MM.1S (cell line): ENCODE data around the gene HDAC3.
A peak's percentile ranks its signal among the peaks of the same experiment; 100 is the strongest.
"Not testable (repeated sequence)": the region's sequence is repeated elsewhere in the genome, so short reads cannot be mapped to it uniquely, and the experiment has no call there.

ENCODE experiments used
- DNase-seq: peaks from one replicate; pipeline ENCODE4 v3.0.0-alpha.2; 2015
- H2AFZ ChIP-seq: fragments of 300-600 bp; sonication (generic); 2 replicates; pipeline ENCODE4 v1.6.0; 2016; ENCODE audit warnings: antibody characterized with exemption, low read length
- H3F3A ChIP-seq: fragments of 300-600 bp; sonication (generic); 2 replicates; pipeline ENCODE4 v1.6.1; 2016; ENCODE audit warnings: mild to moderate bottlenecking, antibody characterized with exemption, low read length, moderate library complexity, mixed read lengths; ENCODE audit not compliant: insufficient read depth
- H3K27ac ChIP-seq: fragments of 300-600 bp; sonication (generic); 2 replicates; pipeline ENCODE4 v1.5.1; 2016; ENCODE audit warnings: mild to moderate bottlenecking, low read length
- H3K27me3 ChIP-seq: fragments of 300-600 bp; sonication (generic); replicated peaks from 2 replicates; pipeline ENCODE4 v1.6.0; 2016; ENCODE audit warnings: low read length; ENCODE audit not compliant: insufficient read depth
- H3K36me3 ChIP-seq: fragments of 300-600 bp; sonication (generic); replicated peaks from 2 replicates; pipeline ENCODE4 v1.6.1; 2016; ENCODE audit warnings: mild to moderate bottlenecking, low read length, mixed read lengths; ENCODE audit not compliant: insufficient read depth
- H3K4me1 ChIP-seq: fragments of 300-600 bp; sonication (generic); 2 replicates; pipeline ENCODE4 v1.6.1; 2016; ENCODE audit warnings: low read length, mixed read lengths
- H3K4me2 ChIP-seq: fragments of 300-600 bp; sonication (generic); 2 replicates; pipeline ENCODE4 v1.6.0; 2016; ENCODE audit warnings: low read depth, low read length
- H3K4me3 ChIP-seq: fragments of 300-600 bp; sonication (generic); 2 replicates; pipeline ENCODE4 v1.5.1; 2016; ENCODE audit warnings: low read length, mixed read lengths
- H3K79me2 ChIP-seq: fragments of 300-600 bp; sonication (generic); 2 replicates; pipeline ENCODE4 v1.6.1; 2016; ENCODE audit warnings: mixed run types, low read length, mixed read lengths
- H3K9ac ChIP-seq: fragments of 300-600 bp; sonication (generic); 2 replicates; pipeline ENCODE4 v1.6.1; 2016; ENCODE audit warnings: low read length, mixed read lengths
- H3K9me2 ChIP-seq: fragments of 300-600 bp; sonication (generic); replicated peaks from 2 replicates; pipeline ENCODE4 v1.6.1; 2016; ENCODE audit warnings: mild to moderate bottlenecking, low read length, mixed read lengths; ENCODE audit not compliant: insufficient read depth
- H3K9me3 ChIP-seq: fragments of 300-600 bp; sonication (generic); replicated peaks from 2 replicates; pipeline ENCODE4 v1.6.1; 2016; ENCODE audit warnings: mild to moderate bottlenecking, low read length, mixed read lengths; ENCODE audit not compliant: insufficient read depth
- H4K20me1 ChIP-seq: fragments of 300-600 bp; sonication (generic); 2 replicates; pipeline ENCODE4 v1.6.1; 2016; ENCODE audit warnings: mild to moderate bottlenecking, low read length, moderate library complexity, mixed read lengths; ENCODE audit not compliant: insufficient read depth
- EZH2 ChIP-seq: fragments of 300-600 bp; sonication (generic); optimal IDR thresholded peaks from 2 replicates; pipeline ENCODE3; 2017; ENCODE audit warnings: low read depth, mild to moderate bottlenecking, antibody characterized with exemption, low read length, mixed read lengths
- EZH2phosphoT487 ChIP-seq: fragments of 300-600 bp; sonication (generic); IDR thresholded peaks from 2 replicates; pipeline ENCODE4 v1.6.1; 2018; ENCODE audit warnings: antibody characterized with exemption, low read length
- TF ChIP-seq, protein P1 (sequence below): fragments of 300-600 bp; sonication (generic); IDR thresholded peaks from 2 replicates; pipeline ENCODE4 v1.5.1; 2016; ENCODE audit warnings: antibody characterized with exemption, low read length, mixed read lengths

Gene HDAC3

DNA sequence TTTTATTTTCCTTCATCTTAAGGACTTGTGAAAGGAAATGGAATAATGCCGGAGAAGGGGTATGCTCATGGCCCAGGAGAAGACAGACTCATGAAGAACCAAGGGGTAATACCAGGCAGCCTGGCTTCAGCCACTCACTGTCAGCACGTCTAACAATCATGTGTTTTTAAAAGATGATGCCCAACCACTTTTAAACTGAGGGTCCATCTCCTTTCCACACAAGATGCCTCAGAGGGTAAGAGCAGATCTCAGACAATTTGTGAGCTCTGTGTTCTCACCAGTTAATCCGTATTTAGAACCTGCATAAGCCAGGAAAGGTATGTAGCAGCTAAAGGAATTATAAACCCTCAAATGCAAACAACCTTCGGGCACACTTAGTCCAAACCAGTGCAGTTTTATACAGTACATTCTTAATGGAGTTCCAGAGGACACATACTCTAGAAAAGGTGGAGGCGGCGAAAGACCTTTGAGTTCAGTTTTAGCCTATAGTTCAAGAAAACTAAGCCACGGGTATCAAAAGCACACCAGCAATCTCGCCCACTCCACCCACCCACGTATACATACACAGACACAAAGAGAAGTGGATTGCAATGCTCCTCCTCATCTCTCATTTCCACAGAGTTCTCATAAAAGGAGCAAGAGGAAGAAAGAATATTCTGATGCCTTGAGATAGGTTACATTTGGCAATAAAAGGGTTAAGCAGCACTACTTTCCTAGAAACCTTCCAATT is 20.5 kb downstream of the HDAC3 start:
- peaks cover 11% of the 10 kb centered on the region; the same call in 1 of the 2 replicates for H3F3A ChIP-seq
- no peaks in the 10 kb centered on the region; the same call in 1 of the 2 replicates for H4K20me1 ChIP-seq
- H3K27me3 ChIP-seq: no peaks in the 10 kb centered on the region
- H3K36me3 ChIP-seq: 0 out of 2 replicates have a peak, but pooled peaks cover 3% of the 10 kb centered on the region
- no peak overlapping the region for H3K4me3 ChIP-seq
- TF ChIP-seq, protein P1, sequence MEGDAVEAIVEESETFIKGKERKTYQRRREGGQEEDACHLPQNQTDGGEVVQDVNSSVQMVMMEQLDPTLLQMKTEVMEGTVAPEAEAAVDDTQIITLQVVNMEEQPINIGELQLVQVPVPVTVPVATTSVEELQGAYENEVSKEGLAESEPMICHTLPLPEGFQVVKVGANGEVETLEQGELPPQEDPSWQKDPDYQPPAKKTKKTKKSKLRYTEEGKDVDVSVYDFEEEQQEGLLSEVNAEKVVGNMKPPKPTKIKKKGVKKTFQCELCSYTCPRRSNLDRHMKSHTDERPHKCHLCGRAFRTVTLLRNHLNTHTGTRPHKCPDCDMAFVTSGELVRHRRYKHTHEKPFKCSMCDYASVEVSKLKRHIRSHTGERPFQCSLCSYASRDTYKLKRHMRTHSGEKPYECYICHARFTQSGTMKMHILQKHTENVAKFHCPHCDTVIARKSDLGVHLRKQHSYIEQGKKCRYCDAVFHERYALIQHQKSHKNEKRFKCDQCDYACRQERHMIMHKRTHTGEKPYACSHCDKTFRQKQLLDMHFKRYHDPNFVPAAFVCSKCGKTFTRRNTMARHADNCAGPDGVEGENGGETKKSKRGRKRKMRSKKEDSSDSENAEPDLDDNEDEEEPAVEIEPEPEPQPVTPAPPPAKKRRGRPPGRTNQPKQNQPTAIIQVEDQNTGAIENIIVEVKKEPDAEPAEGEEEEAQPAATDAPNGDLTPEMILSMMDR: no peak
- TF ChIP-seq EZH2 (no peak), EZH2phosphoT487 (no peak)
- no peak overlapping the region for H3K27ac ChIP-seq
- peaks cover 15% of the 10 kb centered on the region for H3K4me1 ChIP-seq
- no peak overlapping the region for H2AFZ ChIP-seq
- no peaks in the 10 kb centered on the region for H3K9me2 ChIP-seq
- H3K9me3 ChIP-seq: no peaks in the 10 kb centered on the region
- H3K9ac ChIP-seq: no peak overlapping the region
- peak overlapping the region; percentile 77 for H3K4me2 ChIP-seq
- H3K79me2 ChIP-seq: peaks cover 74% of the 10 kb centered on the region
- DNase-seq: no peak

DNA sequence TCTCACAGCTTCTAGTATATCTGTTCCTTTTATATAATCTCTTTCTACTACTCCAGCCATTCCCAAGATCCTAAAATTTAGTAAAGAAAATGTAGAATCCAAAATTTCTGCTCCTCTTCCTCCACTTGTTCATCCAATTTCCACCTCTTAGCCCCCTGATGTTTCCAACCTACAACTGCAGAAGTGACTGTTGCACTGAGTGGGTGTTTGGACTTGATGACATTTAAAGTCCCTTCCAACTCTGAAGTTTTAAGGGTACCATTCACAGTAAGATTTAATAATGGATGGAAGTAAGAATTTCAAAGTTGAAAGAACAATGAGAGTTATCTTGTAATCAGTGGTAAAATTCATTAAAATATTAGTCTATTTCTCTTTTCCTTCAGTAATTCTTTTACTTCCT is 23.3 kb downstream of the HDAC3 start:
- DNase-seq: no peak
- Histone ChIP-seq H3K27me3 (no peaks in the 10 kb centered on the region), H3K9me2 (no peaks in the 10 kb centered on the region), H3K4me3 (no peak overlapping the region), H4K20me1 (no peaks in the 10 kb centered on the region; the same call in 1 of the 2 replicates), H3K4me1 (peaks cover 8% of the 10 kb centered on the region), H3K9me3 (no peaks in the 10 kb centered on the region), H2AFZ (no peak overlapping the region), H3K4me2 (no peak overlapping the region), H3K9ac (no peak overlapping the region), H3F3A (peaks cover 7% of the 10 kb centered on the region; the same call in 1 of the 2 replicates), H3K79me2 (peaks cover 99% of the 10 kb centered on the region), H3K36me3 (0 out of 2 replicates have a peak, but pooled peaks cover 3% of the 10 kb centered on the region), H3K27ac (no peak overlapping the region)
- TF ChIP-seq, protein P1: no peak
- TF ChIP-seq EZH2 (no peak), EZH2phosphoT487 (no peak)

DNA sequence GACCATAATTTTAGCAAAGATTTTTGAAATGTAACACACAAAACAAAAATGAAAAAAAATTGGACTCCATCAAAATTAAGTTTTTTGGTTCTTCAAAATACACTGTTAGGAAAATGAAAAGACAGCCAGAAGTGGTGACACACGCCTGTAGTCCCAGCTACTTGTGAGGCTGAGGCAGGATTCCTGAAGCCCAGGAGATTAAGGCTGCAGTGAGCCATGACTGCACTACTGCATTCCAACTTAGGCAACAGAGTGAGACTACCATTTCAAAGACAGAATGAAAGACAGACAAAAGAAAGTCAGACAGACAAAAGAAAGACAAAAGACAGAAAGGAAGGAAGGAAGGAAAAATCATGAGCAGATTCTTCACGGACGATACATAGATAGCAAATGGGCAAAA is 25.4 kb downstream of the HDAC3 start:
- TF ChIP-seq EZH2: no peak
- TF ChIP-seq EZH2phosphoT487: no peak
- TF ChIP-seq, protein P1: no peak
- Histone ChIP-seq H3K4me1 (peaks cover 11% of the 10 kb centered on the region), H3K4me2 (no peak overlapping the region), H3K9me3 (no peaks in the 10 kb centered on the region), H2AFZ (no peak overlapping the region), H3K9me2 (no peaks in the 10 kb centered on the region), H3K27me3 (no peaks in the 10 kb centered on the region), H3K4me3 (no peak overlapping the region), H4K20me1 (no peaks in the 10 kb centered on the region; the same call in 1 of the 2 replicates), H3K9ac (no peak overlapping the region), H3F3A (peaks cover 9% of the 10 kb centered on the region; the same call in 1 of the 2 replicates), H3K27ac (no peak overlapping the region), H3K36me3 (no peaks in the 10 kb centered on the region), H3K79me2 (peaks cover 99% of the 10 kb centered on the region)
- no peak for DNase-seq

DNA sequence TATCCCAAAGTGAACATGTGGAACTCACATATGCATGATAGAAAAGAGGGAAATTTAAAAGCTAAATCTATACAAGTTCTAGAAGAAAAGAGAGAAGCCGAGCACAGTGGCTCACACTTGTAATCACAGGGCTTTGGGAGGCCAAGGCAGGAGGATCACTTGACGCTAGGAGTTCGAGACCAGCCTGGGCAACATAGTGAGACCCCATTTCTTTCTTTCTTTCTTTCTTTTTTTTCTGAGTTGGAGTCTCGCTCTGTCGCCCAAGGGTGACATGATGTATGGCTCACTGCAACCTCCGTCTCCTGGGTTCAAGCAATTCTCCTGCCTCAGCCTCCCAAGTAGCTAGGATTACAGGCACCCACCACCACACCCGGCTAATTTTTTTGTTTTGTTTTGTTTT is 26.7 kb downstream of the HDAC3 start:
- not testable (repeated sequence) for H3K4me3 ChIP-seq, H3K27me3 ChIP-seq, DNase-seq, H4K20me1 ChIP-seq, H3K36me3 ChIP-seq, H3K9me2 ChIP-seq, H3K9ac ChIP-seq, H3K27ac ChIP-seq, H2AFZ ChIP-seq, H3K9me3 ChIP-seq, H3K4me2 ChIP-seq
- peaks cover 92% of the 10 kb centered on the region for H3K79me2 ChIP-seq
- peaks cover 22% of the 10 kb centered on the region for H3F3A ChIP-seq
- peaks cover 22% of the 10 kb centered on the region for H3K4me1 ChIP-seq
